ENCODE data around the gene TAS1R3. TPM values are rescaled to one million over a fixed set of nuclear protein-coding genes. Genes with fewer than 3 reads are reported as not detected.

TAS1R3 gene
- total and polyA plus RNA-seq, 10 of the 15 experiments (the other 5 are each of a cell fraction or from before 2014, with no cell fraction given), result 0.04 to 0.51 (median 0.08) TPM; not detected in 3

DNA sequence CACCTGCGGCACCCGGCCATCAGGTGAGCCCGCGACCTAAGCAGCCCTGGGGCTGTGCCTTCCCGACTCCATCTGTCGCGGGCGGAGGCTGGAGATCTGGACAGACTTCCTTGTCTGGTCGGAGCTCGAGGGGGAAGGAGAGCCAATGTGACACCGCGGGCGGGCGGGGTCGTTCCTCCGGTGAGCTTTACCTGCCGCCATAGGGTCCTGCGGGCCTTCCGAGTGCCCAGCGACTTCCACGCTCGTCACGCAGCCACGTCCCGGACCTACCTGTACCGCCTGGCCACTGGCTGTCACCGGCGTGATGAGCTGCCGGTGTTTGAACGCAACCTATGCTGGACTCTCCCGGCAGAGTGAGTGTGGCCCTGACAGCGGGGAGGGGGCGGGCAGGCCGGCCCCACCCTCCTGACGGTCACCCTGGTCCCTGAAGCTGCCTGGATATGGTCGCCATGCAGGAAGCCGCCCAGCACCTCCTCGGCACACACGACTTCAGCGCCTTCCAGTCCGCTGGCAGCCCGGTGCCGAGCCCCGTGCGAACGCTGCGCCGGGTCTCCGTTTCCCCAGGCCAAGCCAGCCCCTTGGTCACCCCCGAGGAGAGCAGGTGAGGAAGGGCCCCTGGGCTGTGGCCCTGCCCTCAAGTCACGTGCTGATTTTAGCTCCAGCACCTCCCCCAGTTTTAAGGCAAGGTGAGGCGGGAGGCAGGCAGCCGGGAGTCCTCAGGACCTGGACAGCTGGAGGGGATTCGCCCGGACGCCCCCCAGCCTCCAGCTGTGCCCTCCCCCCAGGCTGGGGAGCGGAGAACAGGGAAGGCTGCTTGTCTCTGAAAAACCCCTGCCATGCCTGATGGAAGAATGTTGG is 21.6 kb upstream of the TAS1R3 start (continued):
- TF ChIP-seq MEF2B (IDR thresholded peaks at IDR 0.05; ENCODE audit: partially characterized antibody, poor library complexity, severe bottlenecking) (no peak), JUND (IDR thresholded peaks at IDR 0.05; ENCODE audit: low read depth, low read length) (no peak), RFX5 (IDR thresholded peaks at IDR 0.05; ENCODE audit: low read depth, low read length) (no peak), NFIC (IDR thresholded peaks at IDR 0.05; ENCODE audit: low read depth, low read length) (no peak), GATAD2B (conservative IDR thresholded peaks at IDR 0.05; ENCODE audit: low read depth) (no peak), LARP7 (IDR thresholded peaks at IDR 0.05) (no peak), SRF (IDR thresholded peaks at IDR 0.05; ENCODE audit: low read depth in 2 of 2, low read length in 2 of 2) (no peak)
- TF ChIP-seq, protein P1, sequence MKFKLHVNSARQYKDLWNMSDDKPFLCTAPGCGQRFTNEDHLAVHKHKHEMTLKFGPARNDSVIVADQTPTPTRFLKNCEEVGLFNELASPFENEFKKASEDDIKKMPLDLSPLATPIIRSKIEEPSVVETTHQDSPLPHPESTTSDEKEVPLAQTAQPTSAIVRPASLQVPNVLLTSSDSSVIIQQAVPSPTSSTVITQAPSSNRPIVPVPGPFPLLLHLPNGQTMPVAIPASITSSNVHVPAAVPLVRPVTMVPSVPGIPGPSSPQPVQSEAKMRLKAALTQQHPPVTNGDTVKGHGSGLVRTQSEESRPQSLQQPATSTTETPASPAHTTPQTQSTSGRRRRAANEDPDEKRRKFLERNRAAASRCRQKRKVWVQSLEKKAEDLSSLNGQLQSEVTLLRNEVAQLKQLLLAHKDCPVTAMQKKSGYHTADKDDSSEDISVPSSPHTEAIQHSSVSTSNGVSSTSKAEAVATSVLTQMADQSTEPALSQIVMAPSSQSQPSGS (IDR thresholded peaks at IDR 0.05; ENCODE audit: low read length), result no peak
- TF ChIP-seq, protein P2, sequence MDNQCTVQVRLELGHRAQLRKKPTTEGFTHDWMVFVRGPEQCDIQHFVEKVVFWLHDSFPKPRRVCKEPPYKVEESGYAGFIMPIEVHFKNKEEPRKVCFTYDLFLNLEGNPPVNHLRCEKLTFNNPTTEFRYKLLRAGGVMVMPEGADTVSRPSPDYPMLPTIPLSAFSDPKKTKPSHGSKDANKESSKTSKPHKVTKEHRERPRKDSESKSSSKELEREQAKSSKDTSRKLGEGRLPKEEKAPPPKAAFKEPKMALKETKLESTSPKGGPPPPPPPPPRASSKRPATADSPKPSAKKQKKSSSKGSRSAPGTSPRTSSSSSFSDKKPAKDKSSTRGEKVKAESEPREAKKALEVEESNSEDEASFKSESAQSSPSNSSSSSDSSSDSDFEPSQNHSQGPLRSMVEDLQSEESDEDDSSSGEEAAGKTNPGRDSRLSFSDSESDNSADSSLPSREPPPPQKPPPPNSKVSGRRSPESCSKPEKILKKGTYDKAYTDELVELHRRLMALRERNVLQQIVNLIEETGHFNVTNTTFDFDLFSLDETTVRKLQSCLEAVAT (IDR thresholded peaks at IDR 0.05), result 0 out of 2 replicates have a peak, but pooled peaks have one; percentile 27
- TF ChIP-seq, protein P3, sequence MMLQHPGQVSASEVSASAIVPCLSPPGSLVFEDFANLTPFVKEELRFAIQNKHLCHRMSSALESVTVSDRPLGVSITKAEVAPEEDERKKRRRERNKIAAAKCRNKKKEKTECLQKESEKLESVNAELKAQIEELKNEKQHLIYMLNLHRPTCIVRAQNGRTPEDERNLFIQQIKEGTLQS (IDR thresholded peaks at IDR 0.05; ENCODE audit: borderline replicate concordance, extremely low read depth, low read depth, low read length), result no peak

Measured in GM12878 (cell line).